Erythroblast (primary cell): ENCODE measurements around the gene HNRNPR.

Experiments used
- GATA1 ChIP-seq: IDR thresholded peaks from 2 replicates; pipeline ENCODE4 v1.6.1; 2011; ENCODE audit warnings: low read depth, mild to moderate bottlenecking, control low read depth, low read length, moderate library complexity
- POLR2A ChIP-seq: IDR thresholded peaks from 2 replicates; pipeline ENCODE4 v1.6.1; 2011; ENCODE audit warnings: mild to moderate bottlenecking, low read length

DNA sequence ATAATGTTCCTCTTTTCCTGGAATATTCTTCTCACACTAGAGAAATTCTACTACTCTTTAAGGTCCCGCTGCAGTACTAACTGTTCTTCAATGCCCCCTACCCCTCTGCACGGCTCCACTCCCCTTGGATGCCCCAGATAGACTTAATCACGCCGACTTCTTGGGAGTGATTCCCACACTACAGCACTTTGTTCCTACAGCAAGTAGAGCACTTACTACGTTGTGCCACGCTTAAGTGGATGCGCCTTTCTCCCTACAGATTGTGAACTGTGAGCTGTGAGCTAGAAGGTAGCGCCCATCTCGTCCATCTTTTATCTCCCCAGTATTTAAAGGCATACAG lies 23.3 kb upstream of the HNRNPR start:
- no peak for TF ChIP-seq POLR2A
- TF ChIP-seq GATA1 = no peak
